GM23338 (cell line): Measurements from ENCODE around the gene VILL. TPM values are rescaled to one million over a fixed set of nuclear protein-coding genes. Genes with fewer than 3 reads are reported as not detected.

Experiments used
- ATAC-seq: fragments of 200-7000 bp; cut with Tn5 transposase; 3 replicates; pipeline ENCODE4 v1.9.1; 2020
- DNase-seq: peaks from one replicate; pipeline ENCODE4 v3.0.0-alpha.2; 2015; ENCODE audit warnings: low spot score
- H2AFZ ChIP-seq: fragments of 200-600 bp; sonication (generic); 2 replicates; pipeline ENCODE4 v1.8.0; 2016; ENCODE audit warnings: antibody characterized with exemption, mild to moderate bottlenecking, moderate library complexity
- H3F3A ChIP-seq: fragments of 200-600 bp; sonication (generic); replicated peaks from 2 replicates; pipeline ENCODE4 v1.8.0; 2017; ENCODE audit warnings: antibody characterized with exemption, mixed run types, low read depth
- H3K27ac ChIP-seq: fragments of 200-600 bp; sonication (generic); 2 replicates; pipeline ENCODE4 v1.6.1; 2016; ENCODE audit warnings: low read depth
- H3K27me3 ChIP-seq: fragments of 200-600 bp; sonication (generic); 2 replicates; pipeline ENCODE4 v1.8.0; 2016; ENCODE audit warnings: mild to moderate bottlenecking, mixed run types, moderate library complexity; ENCODE audit not compliant: insufficient read depth
- H3K36me3 ChIP-seq: fragments of 200-600 bp; sonication (generic); 2 replicates; pipeline ENCODE4 v1.8.0; 2016; ENCODE audit warnings: mild to moderate bottlenecking; ENCODE audit not compliant: insufficient read depth
- H3K4me1 ChIP-seq: fragments of 200-600 bp; sonication (generic); 2 replicates; pipeline ENCODE4 v1.8.0; 2016; ENCODE audit warnings: mild to moderate bottlenecking, moderate library complexity; ENCODE audit not compliant: insufficient read depth
- H3K4me2 ChIP-seq: fragments of 200-600 bp; sonication (generic); 2 replicates; pipeline ENCODE4 v1.7.1; 2017; ENCODE audit warnings: mixed run types
- H3K4me3 ChIP-seq: fragments of 200-600 bp; sonication (generic); 2 replicates; pipeline ENCODE4 v1.6.1; 2016; ENCODE audit warnings: mixed run types
- H3K79me2 ChIP-seq: fragments of 200-600 bp; sonication (generic); replicated peaks from 2 replicates; pipeline ENCODE4 v1.8.0; 2017; ENCODE audit warnings: mild to moderate bottlenecking; ENCODE audit not compliant: insufficient read depth
- H3K9me2 ChIP-seq: fragments of 200-600 bp; sonication (generic); 2 replicates; pipeline ENCODE4 v1.8.0; 2017; ENCODE audit not compliant: insufficient read depth
- H4K20me1 ChIP-seq: fragments of 200-600 bp; sonication (generic); replicated peaks from 2 replicates; pipeline ENCODE4 v1.8.0; 2017; ENCODE audit warnings: mild to moderate bottlenecking; ENCODE audit not compliant: insufficient read depth
- H3K27ac Mint-ChIP-seq: 2 replicates; pipeline ENCODE4 v1.8.0; 2020; ENCODE audit warnings: inconsistent platforms, mild to moderate bottlenecking, moderate library complexity, mixed read lengths
- H3K27me3 Mint-ChIP-seq: 3 replicates; pipeline ENCODE4 v1.8.0; 2022; ENCODE audit warnings: low read depth, mild to moderate bottlenecking, moderate library complexity, mixed read lengths, inconsistent platforms; ENCODE audit not compliant: insufficient read depth, poor library complexity
- H3K36me3 Mint-ChIP-seq: 3 replicates; pipeline ENCODE4 v1.8.0; 2021; ENCODE audit warnings: low read depth, mild to moderate bottlenecking, inconsistent platforms, moderate library complexity, mixed read lengths
- H3K4me1 Mint-ChIP-seq: 3 replicates; pipeline ENCODE4 v1.8.0; 2020; ENCODE audit warnings: mild to moderate bottlenecking, inconsistent platforms, mixed read lengths
- H3K4me3 Mint-ChIP-seq: 3 replicates; pipeline ENCODE4 v1.8.0; 2021; ENCODE audit warnings: moderate library complexity, mild to moderate bottlenecking, inconsistent platforms, mixed read lengths
- H3K9me3 Mint-ChIP-seq: 3 replicates; pipeline ENCODE4 v1.8.0; 2020; ENCODE audit warnings: moderate library complexity, mild to moderate bottlenecking, inconsistent platforms, mixed read lengths
- CREB1 ChIP-seq: fragments of 250-450 bp; sonication (Bioruptor Pico); IDR thresholded peaks from 2 replicates; pipeline ENCODE4 v1.5.0; 2020; ENCODE audit warnings: low read depth, mild to moderate bottlenecking, moderate library complexity
- CTCF ChIP-seq, 2 experiments: fragments of 200-600 bp in 1 of 2; sonication (generic) in 1 of 2; conservative IDR thresholded peaks; 2 replicates each; pipeline versions ENCODE4 v1.5.1 to v1.6.1; 2016 to 2017; ENCODE audit warnings: antibody characterized with exemption in 2 of 2, low read depth in 2 of 2, mild to moderate bottlenecking in 2 of 2, moderate library complexity in 1 of 2
- ETS1 ChIP-seq: IDR thresholded peaks from 2 replicates; pipeline ENCODE4 v1.6.1; 2016; ENCODE audit warnings: antibody characterized with exemption
- EZH2phosphoT487 ChIP-seq: fragments of 200-600 bp; sonication (generic); IDR thresholded peaks from one replicate; pipeline ENCODE4 v1.8.1; 2018; ENCODE audit warnings: antibody characterized with exemption; ENCODE audit not compliant: unreplicated experiment
- JUNB ChIP-seq: IDR thresholded peaks from one replicate; pipeline ENCODE4 v1.6.1; 2016; ENCODE audit warnings: antibody characterized with exemption; ENCODE audit not compliant: unreplicated experiment
- NANOG ChIP-seq: IDR thresholded peaks from 2 replicates; pipeline ENCODE4 v1.6.1; 2016; ENCODE audit warnings: antibody characterized with exemption, borderline replicate concordance
- REST ChIP-seq: IDR thresholded peaks from one replicate; pipeline ENCODE4 v1.6.1; 2018; ENCODE audit warnings: antibody characterized with exemption; ENCODE audit not compliant: unreplicated experiment
- STAT1 ChIP-seq: IDR thresholded peaks from one replicate; pipeline ENCODE4 v1.6.1; 2016; ENCODE audit warnings: antibody characterized with exemption; ENCODE audit not compliant: unreplicated experiment
- ZNF114 ChIP-seq: fragments of 250-450 bp; sonication (Bioruptor Pico); IDR thresholded peaks from 2 replicates; pipeline ENCODE4 v1.5.0; 2020; ENCODE audit warnings: mild to moderate bottlenecking, moderate library complexity
- ZNF331 ChIP-seq: fragments of 250-450 bp; sonication (Bioruptor Pico); IDR thresholded peaks from 2 replicates; pipeline ENCODE4 v1.5.0; 2020; ENCODE audit warnings: low read depth, mild to moderate bottlenecking, moderate library complexity
- polyA plus RNA-seq: library from polyadenylated mRNA; unstranded; fragments of >200 nt; fragmentation: Nextera tagmentation; extraction: Ambion mirVana; gene quantifications from 2 replicates; pipeline ENCODE4 v1.2.1, GENCODE V29; 2016
- total RNA-seq: library from RNA; depleted of rRNA; stranded (reverse); fragments of >200 nt; shearing (Covaris generic); gene quantifications from 2 replicates; pipeline ENCODE4 v1.2.3, GENCODE V29; 2014

Gene VILL
- total and polyA plus RNA-seq, 2 experiments from 2014 or later: 2.7 to 9.8 TPM

GRCh38 chr3:38008191-38008701 is 17.7 kb downstream of the VILL start (continued):
- TF ChIP-seq REST: no peak
- TF ChIP-seq NANOG: no peak
- no peak for TF ChIP-seq ETS1

- Mint-ChIP-seq H3K27me3 (peaks cover 12% of the 10 kb centered on the region), H3K36me3 (peaks cover 2% of the 10 kb centered on the region; the same call in 2 of the 3 replicates), H3K27ac (peak overlapping the region; percentile 70), H3K4me1 (peaks cover 7% of the 10 kb centered on the region; the same call in 2 of the 3 replicates), H3K9me3 (no peaks in the 10 kb centered on the region), H3K4me3 (no peak overlapping the region)
- H3K4me2 ChIP-seq: no peak overlapping the region
- H3K4me1 ChIP-seq: no peaks in the 10 kb centered on the region
- H3K27ac ChIP-seq: no peak overlapping the region
- no peaks in the 10 kb centered on the region for H3K27me3 ChIP-seq
- H4K20me1 ChIP-seq: no peaks in the 10 kb centered on the region; the same call in 1 of the 2 replicates
- no peaks in the 10 kb centered on the region for H3K36me3 ChIP-seq
- no peaks in the 10 kb centered on the region for H3F3A ChIP-seq
- no peak overlapping the region for H2AFZ ChIP-seq
- H3K4me3 ChIP-seq: no peak overlapping the region
- ATAC-seq (no peak), DNase-seq (no peak)
- H3K9me2 ChIP-seq: no peaks in the 10 kb centered on the region
- H3K79me2 ChIP-seq: no peaks in the 10 kb centered on the region
- TF ChIP-seq CREB1 (CRISPR knock-in tag): no peak
- no peak for TF ChIP-seq ZNF331 (CRISPR knock-in tag)
- TF ChIP-seq CTCF (conservative IDR thresholded peaks at IDR 0.05; ENCODE audit: low read depth in 2 of 2): no peak
- no peak for TF ChIP-seq ZNF114 (CRISPR knock-in tag)
- TF ChIP-seq EZH2phosphoT487: no peak
- no peak for TF ChIP-seq NANOG
- TF ChIP-seq STAT1: no peak
- TF ChIP-seq JUNB: no peak
- no peak for TF ChIP-seq REST
Measured at GRCh38 chr3:38008971-38009580, 18.5 kb downstream of the VILL start.
